Parathyroid adenoma (tissue), 2 donors: ENCODE data around the gene PSMA2.

Source experiments
- H2AFZ ChIP-seq: fragments of 300-600 bp; sonication (generic); one replicate; pipeline ENCODE4 v1.7.0; 2017; ENCODE audit warnings: antibody characterized with exemption, mild to moderate bottlenecking
- H3K27ac ChIP-seq: fragments of 300-600 bp; sonication (generic); one replicate; pipeline ENCODE4 v1.7.0; 2017
- H3K27me3 ChIP-seq: fragments of 300-600 bp; sonication (generic); one replicate; pipeline ENCODE4 v1.7.0; 2017; ENCODE audit warnings: low read length; ENCODE audit not compliant: control insufficient read depth, insufficient read depth
- H3K36me3 ChIP-seq: fragments of 300-600 bp; sonication (generic); one replicate; pipeline ENCODE4 v1.7.0; 2017; ENCODE audit warnings: low read length; ENCODE audit not compliant: control insufficient read depth, insufficient read depth
- H3K4me1 ChIP-seq: fragments of 300-600 bp; sonication (generic); one replicate; pipeline ENCODE4 v1.7.0; 2017; ENCODE audit warnings: control low read depth
- H3K4me2 ChIP-seq: fragments of 300-600 bp; sonication (generic); one replicate; pipeline ENCODE4 v1.7.0; 2017; ENCODE audit warnings: low read length
- H3K4me3 ChIP-seq: fragments of 300-600 bp; sonication (generic); one replicate; pipeline ENCODE4 v1.7.0; 2017; ENCODE audit warnings: low read depth, low read length
- H3K79me2 ChIP-seq: fragments of 300-600 bp; sonication (generic); one replicate; pipeline ENCODE4 v1.7.0; 2017; ENCODE audit warnings: control low read depth
- H3K9ac ChIP-seq: fragments of 300-600 bp; sonication (generic); one replicate; pipeline ENCODE4 v1.7.0; 2017; ENCODE audit warnings: mild to moderate bottlenecking
- H3K9me3 ChIP-seq: fragments of 300-600 bp; sonication (generic); one replicate; pipeline ENCODE4 v1.7.0; 2017; ENCODE audit warnings: low read length; ENCODE audit not compliant: control insufficient read depth
- TF ChIP-seq, protein P1 (sequence below): fragments of 300-600 bp; sonication (generic); IDR thresholded peaks from one replicate; pipeline ENCODE4 v1.7.0; 2017; ENCODE audit warnings: antibody characterized with exemption, mild to moderate bottlenecking
- donor health status: primary hyperparathyroidism.

Gene PSMA2

GRCh38 chr7:42935861-42936260, 3.9 kb upstream of the PSMA2 start:
- Histone ChIP-seq H3K9ac (no peak overlapping the region), H3K9me3 (no peaks in the 10 kb centered on the region), H3K27ac (no peak overlapping the region), H3K36me3 (no peaks in the 10 kb centered on the region), H3K79me2 (peaks cover 19% of the 10 kb centered on the region), H3K4me2 (no peak overlapping the region), H3K4me3 (no peak overlapping the region), H3K27me3 (no peaks in the 10 kb centered on the region), H3K4me1 (peaks cover 3% of the 10 kb centered on the region), H2AFZ (no peak overlapping the region)
- TF ChIP-seq, protein P1, sequence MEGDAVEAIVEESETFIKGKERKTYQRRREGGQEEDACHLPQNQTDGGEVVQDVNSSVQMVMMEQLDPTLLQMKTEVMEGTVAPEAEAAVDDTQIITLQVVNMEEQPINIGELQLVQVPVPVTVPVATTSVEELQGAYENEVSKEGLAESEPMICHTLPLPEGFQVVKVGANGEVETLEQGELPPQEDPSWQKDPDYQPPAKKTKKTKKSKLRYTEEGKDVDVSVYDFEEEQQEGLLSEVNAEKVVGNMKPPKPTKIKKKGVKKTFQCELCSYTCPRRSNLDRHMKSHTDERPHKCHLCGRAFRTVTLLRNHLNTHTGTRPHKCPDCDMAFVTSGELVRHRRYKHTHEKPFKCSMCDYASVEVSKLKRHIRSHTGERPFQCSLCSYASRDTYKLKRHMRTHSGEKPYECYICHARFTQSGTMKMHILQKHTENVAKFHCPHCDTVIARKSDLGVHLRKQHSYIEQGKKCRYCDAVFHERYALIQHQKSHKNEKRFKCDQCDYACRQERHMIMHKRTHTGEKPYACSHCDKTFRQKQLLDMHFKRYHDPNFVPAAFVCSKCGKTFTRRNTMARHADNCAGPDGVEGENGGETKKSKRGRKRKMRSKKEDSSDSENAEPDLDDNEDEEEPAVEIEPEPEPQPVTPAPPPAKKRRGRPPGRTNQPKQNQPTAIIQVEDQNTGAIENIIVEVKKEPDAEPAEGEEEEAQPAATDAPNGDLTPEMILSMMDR = no peak

DNA sequence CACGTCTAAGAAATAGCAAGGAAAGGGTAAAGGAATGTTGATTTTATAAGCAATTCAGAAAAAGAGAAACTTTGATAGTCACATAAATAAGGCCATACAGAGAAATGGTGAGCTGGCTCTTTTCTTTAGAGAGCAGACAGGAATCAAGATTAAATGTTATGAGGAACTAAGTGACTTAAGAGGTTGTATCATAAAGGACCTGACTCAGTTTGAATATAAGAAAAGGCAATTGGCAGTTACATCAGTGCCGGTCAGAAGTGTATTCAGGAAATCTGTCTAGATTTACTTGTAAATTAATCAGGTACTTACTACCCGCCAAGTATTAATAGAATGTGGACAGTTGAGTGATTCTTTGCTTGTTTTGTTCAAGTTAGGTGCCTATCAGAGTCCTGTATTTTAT, 2.3 kb upstream of the PSMA2 start:
- H3K4me3 ChIP-seq = no peak overlapping the region

GRCh38 chr7:42932811-42933591, 1.0 kb upstream of the PSMA2 start:
- H3K4me2 ChIP-seq = peak overlapping the region; percentile 84
- no peaks in the 10 kb centered on the region for H3K36me3 ChIP-seq
- peak overlapping the region; percentile 90 for H3K4me3 ChIP-seq
- no peaks in the 10 kb centered on the region for H3K9me3 ChIP-seq
- peaks cover 45% of the 10 kb centered on the region for H3K79me2 ChIP-seq
- H2AFZ ChIP-seq = peak overlapping the region; percentile 89
- no peaks in the 10 kb centered on the region for H3K27me3 ChIP-seq
- TF ChIP-seq, protein P1 = no peak
- H3K4me1 ChIP-seq = peaks cover 7% of the 10 kb centered on the region
- H3K9ac ChIP-seq = peak overlapping the region; percentile 38
- H3K27ac ChIP-seq = peak overlapping the region; percentile 70

More for the DNA sequence above, 2.3 kb upstream of the PSMA2 start:
- H3K36me3 ChIP-seq = no peaks in the 10 kb centered on the region
- H3K9ac ChIP-seq = no peak overlapping the region
- peaks cover 3% of the 10 kb centered on the region for H3K4me1 ChIP-seq
- H3K9me3 ChIP-seq = no peaks in the 10 kb centered on the region
- TF ChIP-seq, protein P1 = no peak
- no peak overlapping the region for H2AFZ ChIP-seq
- H3K79me2 ChIP-seq = peaks cover 34% of the 10 kb centered on the region
- H3K4me2 ChIP-seq = no peak overlapping the region
- H3K27ac ChIP-seq = no peak overlapping the region
- H3K27me3 ChIP-seq = no peaks in the 10 kb centered on the region

GRCh38 chr7:42931447-42931833, 534 bp downstream of the PSMA2 start:
- peak overlapping the region; percentile 89 for H2AFZ ChIP-seq
- H3K4me3 ChIP-seq = peak overlapping the region; percentile 90
- H3K79me2 ChIP-seq = peaks cover 49% of the 10 kb centered on the region
- peak overlapping the region; percentile 87 for H3K4me2 ChIP-seq
- no peaks in the 10 kb centered on the region for H3K9me3 ChIP-seq
- H3K36me3 ChIP-seq = no peaks in the 10 kb centered on the region
- H3K27ac ChIP-seq = peak overlapping the region; percentile 70
- no peaks in the 10 kb centered on the region for H3K27me3 ChIP-seq
- TF ChIP-seq, protein P1 = no peak
- peak overlapping the region; percentile 34 for H3K9ac ChIP-seq
- H3K4me1 ChIP-seq = peaks cover 7% of the 10 kb centered on the region

GRCh38 chr7:42930889-42931288, 1.1 kb downstream of the PSMA2 start:
- Histone ChIP-seq H3K9ac (no peak overlapping the region), H3K27ac (no peak overlapping the region), H3K4me2 (peak overlapping the region; percentile 87), H2AFZ (no peak overlapping the region), H3K4me1 (peaks cover 7% of the 10 kb centered on the region), H3K36me3 (no peaks in the 10 kb centered on the region), H3K9me3 (no peaks in the 10 kb centered on the region), H3K79me2 (peaks cover 49% of the 10 kb centered on the region), H3K27me3 (no peaks in the 10 kb centered on the region), H3K4me3 (peak overlapping the region; percentile 90)
- TF ChIP-seq, protein P1 = no peak
